Pancreas (tissue), 10 donors: ENCODE results near the gene CCDC74A. TPM values are rescaled to one million over a fixed set of nuclear protein-coding genes. Genes with fewer than 3 reads are reported as not detected.

Experiments
- ATAC-seq, 4 donors: fragments of 200-7000 bp; cut with Tn5 transposase; one replicate each; pipeline versions ENCODE4 v1.8.0 to v1.9.1; 2020; ENCODE audit warnings: mild to moderate bottlenecking in 4 of 4, moderate library complexity in 4 of 4
- DNase-seq, 6 donors: peaks; one replicate each; pipeline ENCODE4 v3.0.0-alpha.2; 2020
- FAIRE-seq: peaks from 2 replicates; lab custom pipeline; 2012; peaks lifted over from hg19 to GRCh38; lab: Jason Lieb, UNC
- H3K27ac ChIP-seq, 4 donors: fragments of 200-600 bp; sonication (generic); 1 replicate in 3 of 4; 2 replicates in 1 of 4; pipeline versions ENCODE4 v1.5.0 to v1.8.0; 2020
- H3K27me3 ChIP-seq, 4 donors: fragments of 200-600 bp; one replicate each; pipeline ENCODE4 v1.8.0; 2021
- H3K36me3 ChIP-seq, 3 donors: fragments of 200-600 bp; sonication (generic) in 1 of 3; one replicate each; pipeline versions ENCODE4 v1.5.0 to v1.8.0; 2020 to 2021
- H3K4me1 ChIP-seq, 3 donors: fragments of 200-600 bp; one replicate each; pipeline ENCODE4 v1.8.0; 2021
- H3K4me3 ChIP-seq, 4 donors: fragments of 200-600 bp; sonication (generic) in 2 of 4; one replicate each; pipeline versions ENCODE4 v1.5.0 to v1.8.0; 2020 to 2021
- H3K9me3 ChIP-seq, 4 donors: fragments of 200-600 bp; one replicate each; pipeline ENCODE4 v1.8.0; 2021
- CTCF ChIP-seq, 4 donors: fragments of 200-600 bp; sonication (generic) in 3 of 4; IDR thresholded peaks; one replicate each; pipeline versions ENCODE4 v1.5.0 to v1.8.0; 2021; ENCODE audit warnings: antibody characterized with exemption in 4 of 4
- WGBS, 2 donors: extraction: QIAGEN DNeasy Blood & Tissue Kit; methylation state at CpG; one replicate each; pipeline ENCODE4 v1.1.7; 2013; 5-methylcytosine and 5-hydroxymethylcytosine counted together
- intact Hi-C, 3 donors: fragments of 100-400 bp; cut with DNase I; formaldehyde crosslinking; loops; one replicate each; pipeline versions ENCODE4 v1.11.1 to v1.14.2; 2022
- microRNA-seq, 2 donors: library from miRNA; unstranded; fragments of <30 nt; microRNA quantifications; one replicate each; pipeline versions ENCODE4 to v1.1.0, GENCODE V29; 2019 to 2020
- polyA plus RNA-seq, 2 donors: library from polyadenylated mRNA; stranded (reverse); fragments of 200-250 nt; gene quantifications; one replicate each; pipeline ENCODE4 v1.2.3, GENCODE V29; 2013
- total RNA-seq, 6 donors: library from RNA; stranded (reverse); fragmentation: NEBNext Ultra II Directional in 4 of 6; extraction: Animal tissue kit (Norgen Biotek cat#: 25700) in 4 of 6; gene quantifications; one replicate each; pipeline versions ENCODE4 v1.2.1 to v1.2.4, GENCODE V29; 2021 to 2023
- donor health status: healthy with polysubstance abuse.
- donor health status: DM: no; HTN: no; CAD: no; lungs with moderate emphysema.
- donor health status: DM: no; HTN: no; CAD: no.
- donor health status: control.
- donor health status: control.
- donor health status: Bipolar disorder and iron deficiency.
- donor health status: DM: yes; HTN: yes; CAD: no.
- donor health status: DM: no; HTN: no; CAD: no.
- donor health status: DM: no; HTN: no; CAD: no.
- donor health status: DM: yes; HTN: yes; CAD: no.

CCDC74A gene
- total and polyA plus RNA-seq, 8 donors: 0.35 to 10.6 (median 1.5) TPM

DNA sequence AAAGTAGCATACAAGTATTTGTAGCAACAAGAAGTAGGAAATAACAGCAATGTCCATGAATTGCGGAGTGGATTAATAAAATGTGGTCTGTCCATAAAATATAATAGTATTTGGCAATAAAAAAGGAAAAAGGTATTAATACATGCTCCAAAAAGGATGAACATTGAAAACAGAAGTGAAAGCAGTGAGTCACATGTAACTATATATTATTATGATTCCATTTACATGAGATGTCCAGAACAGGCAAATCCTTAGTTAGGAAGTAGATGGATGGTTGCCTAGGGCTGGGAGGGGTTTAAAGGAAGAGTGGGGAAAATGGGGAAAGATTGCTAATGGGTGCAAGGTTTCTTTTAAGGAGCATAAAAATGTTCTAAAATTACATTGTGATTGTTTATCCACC lies 44.5 kb downstream of the CCDC74A start:
- Histone ChIP-seq H3K27ac (no peak overlapping the region), H3K9me3 (no peaks in the 10 kb centered on the region), H3K4me3 (no peak overlapping the region), H3K4me1 (no peaks in the 10 kb centered on the region), H3K36me3 (no peaks in the 10 kb centered on the region), H3K27me3 (peaks cover 0 to 2% (median 0%) of the 10 kb centered on the region in 4 donors)
- FAIRE-seq (no peak), ATAC-seq (no peak), DNase-seq (no peak)
- 84 to 95% methylated on average over 1 of the region's 1 CpG for WGBS, 2 donors
- no peak for TF ChIP-seq CTCF (IDR thresholded peaks at IDR 0.05)
- intact Hi-C loops: no loop called here

GRCh38 chr2:131577812-131578211 lies 50.1 kb downstream of the CCDC74A start:
- no peak overlapping the region for H3K27ac ChIP-seq
- no peak for TF ChIP-seq CTCF (IDR thresholded peaks at IDR 0.05)
- FAIRE-seq: no peak

GRCh38 chr2:131580187-131580586 lies 52.5 kb downstream of the CCDC74A start:
- TF ChIP-seq CTCF (IDR thresholded peaks at IDR 0.05): no peak
- intact Hi-C loops: no loop called here
- Histone ChIP-seq H3K27ac (no peak overlapping the region), H3K36me3 (no peaks in the 10 kb centered on the region), H3K9me3 (no peaks in the 10 kb centered on the region), H3K27me3 (no peaks in the 10 kb centered on the region), H3K4me3 (no peak overlapping the region), H3K4me1 (no peaks in the 10 kb centered on the region)
- DNase-seq (no peak), FAIRE-seq (no peak), ATAC-seq (no peak)
- 74 to 80% methylated on average over 7 of the region's 7 CpGs for WGBS, 2 donors

More at GRCh38 chr2:131577812-131578211, 50.1 kb downstream of the CCDC74A start:
- H3K9me3 ChIP-seq: no peaks in the 10 kb centered on the region
- no peaks in the 10 kb centered on the region for H3K27me3 ChIP-seq
- DNase-seq: no peak
- WGBS, 2 donors: 62 to 69% methylated on average over 4 of the region's 4 CpGs
- H3K36me3 ChIP-seq: no peaks in the 10 kb centered on the region
- no peaks in the 10 kb centered on the region for H3K4me1 ChIP-seq
- intact Hi-C loops: no loop called here
- H3K4me3 ChIP-seq: no peak overlapping the region
- no peak for ATAC-seq

Small RNAs within 50 kb of the gene (microRNA-seq; reads per million reads assigned to microRNA genes)
- 0 reads per million in 2 donors for gene MIR4784

Other genes starting within 250 kb of the CCDC74A start
- gene RAB6D, start 163.7 kb upstream of the CCDC74A start, total RNA-seq: under 1 TPM in 1 of 6 donors, not detected in 5; 0.08 TPM
- under 1 TPM in 1 of 2 donors, not detected in 1; 0.14 TPM for gene RAB6D, start 163.7 kb upstream of the CCDC74A start, polyA plus RNA-seq
- gene TUBA3D, start 51.8 kb upstream of the CCDC74A start, total RNA-seq: not detected
- under 1 TPM; 0.12 to 0.23 TPM for gene TUBA3D, start 51.8 kb upstream of the CCDC74A start, polyA plus RNA-seq
- gene MZT2A, start 35.5 kb upstream of the CCDC74A start, total RNA-seq: 10 to 100 TPM; 38.7 to 64.7 (median 57.6) TPM
- gene MZT2A, start 35.5 kb upstream of the CCDC74A start, polyA plus RNA-seq: 100 to 1,000 TPM in 1 of 2 donors, 10 to 100 TPM in 1; 56.0 to 106 TPM